K562 (cell line): ENCODE results near the gene UBAC2. TPM values are rescaled to one million over a fixed set of nuclear protein-coding genes. Genes with fewer than 3 reads are reported as not detected.
A peak's percentile ranks its signal among the peaks of the same experiment; 100 is the strongest.

Source experiments
- CTCF ChIP-seq, 3 experiments: IDR thresholded peaks in 2 of 3; conservative IDR thresholded peaks in 1 of 3; 2 replicates each; pipeline ENCODE4 v1.5.1; 2011 to 2012; ENCODE audit warnings: low read length in 3 of 3, mild to moderate bottlenecking in 3 of 3, control low read depth in 2 of 3, improper control_type of control experiment in 1 of 3, inconsistent platforms in 1 of 3, low read depth in 1 of 3, mixed read lengths in 1 of 3, moderate library complexity in 1 of 3; ENCODE audit not compliant: insufficient read depth in 2 of 3
- RAD21 ChIP-seq, 2 experiments: fragments of 250-450 bp in 1 of 2; fragments of 450-650 bp in 1 of 2; sonication (Bioruptor Pico) in 1 of 2; formaldehyde crosslinking in 1 of 2; IDR thresholded peaks in 1 of 2; conservative IDR thresholded peaks in 1 of 2; 2 replicates each; pipeline versions ENCODE4 v1.4.0 to v1.8.0; 2020 to 2022; ENCODE audit warnings: mild to moderate bottlenecking in 2 of 2, moderate library complexity in 1 of 2
- REST ChIP-seq, 2 experiments: fragments of 450-650 bp; formaldehyde crosslinking in 1 of 2; IDR thresholded peaks; 2 replicates each; pipeline versions ENCODE4 v1.4.0 to v1.6.1; 2014 to 2020; ENCODE audit warnings: mild to moderate bottlenecking in 2 of 2, borderline replicate concordance in 1 of 2, low read depth in 1 of 2
- TAF15 ChIP-seq: fragments of 200-400 bp; formaldehyde crosslinking; IDR thresholded peaks from 2 replicates; pipeline ENCODE4 v1.6.1; 2017; ENCODE audit warnings: mild to moderate bottlenecking, low read depth, low read length, moderate library complexity
- ZBTB9 ChIP-seq: fragments of 450-650 bp; formaldehyde crosslinking; IDR thresholded peaks from 2 replicates; pipeline ENCODE4 v1.4.0; 2020; ENCODE audit warnings: mild to moderate bottlenecking, moderate library complexity
- ZNF274 ChIP-seq: IDR thresholded peaks from 2 replicates; pipeline ENCODE4 v1.6.1; 2011; ENCODE audit warnings: low read depth, mild to moderate bottlenecking, low read length, moderate library complexity, borderline replicate concordance
- polyA plus RNA-seq, 8 experiments: library from polyadenylated mRNA; depleted of rRNA in 4 of 8; stranded (reverse) in 5 of 8; unstranded in 3 of 8; fragments of >200 nt; fragmentation: Nextera tagmentation in 2 of 8; fragmentation: Illumina TruSeq in 1 of 8; extraction: Ambion mirVana in 2 of 8; extraction: Trizol in 1 of 8; gene quantifications; 2 replicates each; pipeline versions ENCODE4 v1.2.1 to v1.2.3, GENCODE V29; 2011 to 2014; ENCODE audit warnings: inconsistent platforms in 1 of 8, missing spikeins in 1 of 8
- total RNA-seq, 7 experiments: library from RNA; depleted of rRNA in 6 of 7; stranded (reverse); fragments of >200 nt in 6 of 7; fragmentation: Illumina TruSeq in 2 of 7; extraction: Trizol in 2 of 7; gene quantifications; 2 replicates each; pipeline versions ENCODE4 v1.2.1 to v1.2.3, GENCODE V29; 2011 to 2021; ENCODE audit warnings: low replicate concordance in 1 of 7

UBAC2 gene
- total and polyA plus RNA-seq, 9 of the 15 experiments (the other 6 are each of a cell fraction or from before 2014, with no cell fraction given) = 6.0 to 84.1 (median 32.3) TPM

GRCh38 chr13:99265821-99266426 is 65.3 kb downstream of the UBAC2 start (continued):
- TF ChIP-seq RAD21 (CRISPR knock-in tag; conservative IDR thresholded peaks at IDR 0.05 in 1 of 2, IDR thresholded peaks at IDR 0.05 in 1 of 2) (peak; percentile 57 to 72), ZBTB9 (no peak), ZNF274 (no peak), REST (IDR thresholded peaks at IDR 0.05; ENCODE audit: borderline replicate concordance) (peak; percentile 32; the same call in 1 of the 2 replicates), REST (CRISPR knock-in tag; IDR thresholded peaks at IDR 0.05; ENCODE audit: low read depth) (no peak), CTCF (IDR thresholded peaks at IDR 0.05 in 2 of 3, conservative IDR thresholded peaks at IDR 0.05 in 1 of 3; ENCODE audit: insufficient read depth in 2 of 3, low read depth in 1 of 3, low read length in 3 of 3) (peak; percentile 27 to 70 (median 47); a peak in 5 of 6 replicates), TAF15 (no peak)
